Measurements from ENCODE around the gene SHMT2. TPM values are rescaled to one million over a fixed set of nuclear protein-coding genes. Genes with fewer than 3 reads are reported as not detected.

The SHMT2 gene
- total RNA-seq, 1 experiment from 2014 or later = 297 TPM

DNA sequence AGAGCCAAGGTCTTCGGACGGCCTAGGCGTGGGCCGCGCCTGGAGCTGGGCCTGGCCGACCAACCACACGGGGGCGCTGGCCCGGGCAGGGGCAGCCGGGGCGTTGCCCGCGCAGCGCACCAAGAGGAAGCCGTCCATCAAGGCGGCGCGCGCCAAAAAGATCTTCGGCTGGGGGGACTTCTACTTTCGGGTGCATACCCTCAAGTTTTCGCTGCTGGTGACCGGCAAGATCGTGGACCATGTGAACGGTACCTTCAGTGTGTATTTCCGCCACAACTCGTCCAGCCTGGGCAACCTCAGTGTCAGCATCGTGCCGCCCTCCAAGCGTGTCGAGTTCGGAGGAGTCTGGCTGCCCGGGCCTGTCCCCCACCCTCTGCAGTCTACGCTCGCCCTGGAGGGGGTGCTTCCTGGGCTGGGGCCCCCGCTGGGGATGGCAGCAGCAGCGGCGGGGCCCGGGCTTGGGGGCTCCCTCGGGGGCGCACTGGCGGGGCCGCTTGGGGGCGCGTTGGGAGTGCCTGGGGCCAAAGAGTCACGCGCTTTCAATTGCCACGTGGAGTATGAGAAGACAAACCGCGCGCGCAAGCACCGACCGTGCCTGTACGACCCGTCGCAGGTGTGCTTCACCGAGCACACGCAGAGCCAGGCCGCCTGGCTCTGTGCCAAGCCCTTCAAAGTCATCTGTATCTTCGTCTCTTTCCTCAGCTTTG, 4.4 kb upstream of the SHMT2 start:
- DNase-seq (ENCODE audit: low spot score) = peak; percentile 89
- Mint-ChIP-seq H3K4me1 (peaks cover 62% of the 10 kb centered on the region), H3K27ac (no peak overlapping the region), H3K9me3 (no peaks in the 10 kb centered on the region), H3K4me3 (peak overlapping the region; percentile 81), H3K27me3 (ENCODE audit: low read depth) (peaks cover 88% of the 10 kb centered on the region), H3K36me3 (no peaks in the 10 kb centered on the region)
- POLR2A ChIA-PET = interaction anchor here (0.8 to 7.6 kb wide), 3 partner anchors 12 to 234 kb away, joined by 3 to 97 read pairs (median 8); a partner anchor contains a TSS
- peak; percentile 73 for ATAC-seq
- CTCF ChIA-PET = interaction anchor here (0.6 to 10.4 kb wide), 30 partner anchors 8 to 520 kb away, joined by 3 to 660 read pairs (median 5); partner anchors contain the start of genes GLI1, INHBE, LRP1 and NEMP1
- TF ChIP-seq HMGA2 (CRISPR knock-in tag; IDR thresholded peaks at IDR 0.05) (no peak), CBFB (CRISPR knock-in tag; IDR thresholded peaks at IDR 0.05; ENCODE audit: low read depth) (no peak), ZNF317 (CRISPR knock-in tag; IDR thresholded peaks at IDR 0.05; ENCODE audit: borderline replicate concordance, low read depth) (0 out of 2 replicates have a peak, but pooled peaks have one; percentile 7), OVOL2 (CRISPR knock-in tag; IDR thresholded peaks at IDR 0.05; ENCODE audit: borderline replicate concordance) (no peak), ZNF232 (CRISPR knock-in tag; IDR thresholded peaks at IDR 0.05) (no peak), RORB (CRISPR knock-in tag; IDR thresholded peaks at IDR 0.05) (no peak), ATF1 (CRISPR knock-in tag; IDR thresholded peaks at IDR 0.05) (no peak), ATF2 (CRISPR knock-in tag; IDR thresholded peaks at IDR 0.05; ENCODE audit: borderline replicate concordance, low read depth) (no peak), GRHL2 (CRISPR knock-in tag; IDR thresholded peaks at IDR 0.05; ENCODE audit: insufficient replicate concordance, severe bottlenecking) (no peak), NR3C1 (CRISPR knock-in tag; conservative IDR thresholded peaks at IDR 0.05; ENCODE audit: low read depth) (no peak), FOXK1 (CRISPR knock-in tag; IDR thresholded peaks at IDR 0.05) (peak; percentile 80), ZNF512 (CRISPR knock-in tag; IDR thresholded peaks at IDR 0.05; ENCODE audit: borderline replicate concordance) (no peak), CREB1 (CRISPR knock-in tag; IDR thresholded peaks at IDR 0.05) (no peak), PREB (CRISPR knock-in tag; IDR thresholded peaks at IDR 0.05; ENCODE audit: borderline replicate concordance) (no peak), ZNF138 (CRISPR knock-in tag; conservative IDR thresholded peaks at IDR 0.05) (no peak), ZNF396 (CRISPR knock-in tag; IDR thresholded peaks at IDR 0.05; ENCODE audit: borderline replicate concordance) (no peak), ERG (CRISPR knock-in tag; IDR thresholded peaks at IDR 0.05) (0 out of 2 replicates have a peak, but pooled peaks have one; percentile 36), ZNF671 (CRISPR knock-in tag; IDR thresholded peaks at IDR 0.05) (no peak), E2F5 (CRISPR knock-in tag; IDR thresholded peaks at IDR 0.05) (peak; percentile 87; the same call in 1 of the 2 replicates), SP1 (CRISPR knock-in tag; conservative IDR thresholded peaks at IDR 0.05) (peak; percentile 73), NFYB (CRISPR knock-in tag; conservative IDR thresholded peaks at IDR 0.05; ENCODE audit: low read depth) (no peak)
- TF ChIP-seq, protein P1, sequence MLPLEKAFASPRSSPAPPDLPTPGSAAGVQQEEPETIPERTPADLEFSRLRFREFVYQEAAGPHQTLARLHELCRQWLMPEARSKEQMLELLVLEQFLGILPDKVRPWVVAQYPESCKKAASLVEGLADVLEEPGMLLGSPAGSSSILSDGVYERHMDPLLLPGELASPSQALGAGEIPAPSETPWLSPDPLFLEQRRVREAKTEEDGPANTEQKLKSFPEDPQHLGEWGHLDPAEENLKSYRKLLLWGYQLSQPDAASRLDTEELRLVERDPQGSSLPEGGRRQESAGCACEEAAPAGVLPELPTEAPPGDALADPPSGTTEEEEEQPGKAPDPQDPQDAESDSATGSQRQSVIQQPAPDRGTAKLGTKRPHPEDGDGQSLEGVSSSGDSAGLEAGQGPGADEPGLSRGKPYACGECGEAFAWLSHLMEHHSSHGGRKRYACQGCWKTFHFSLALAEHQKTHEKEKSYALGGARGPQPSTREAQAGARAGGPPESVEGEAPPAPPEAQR (CRISPR knock-in tag; IDR thresholded peaks at IDR 0.05) = no peak
- TF ChIP-seq, protein P2, sequence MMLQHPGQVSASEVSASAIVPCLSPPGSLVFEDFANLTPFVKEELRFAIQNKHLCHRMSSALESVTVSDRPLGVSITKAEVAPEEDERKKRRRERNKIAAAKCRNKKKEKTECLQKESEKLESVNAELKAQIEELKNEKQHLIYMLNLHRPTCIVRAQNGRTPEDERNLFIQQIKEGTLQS (CRISPR knock-in tag; conservative IDR thresholded peaks at IDR 0.05) = no peak
- TF ChIP-seq, protein P3, sequence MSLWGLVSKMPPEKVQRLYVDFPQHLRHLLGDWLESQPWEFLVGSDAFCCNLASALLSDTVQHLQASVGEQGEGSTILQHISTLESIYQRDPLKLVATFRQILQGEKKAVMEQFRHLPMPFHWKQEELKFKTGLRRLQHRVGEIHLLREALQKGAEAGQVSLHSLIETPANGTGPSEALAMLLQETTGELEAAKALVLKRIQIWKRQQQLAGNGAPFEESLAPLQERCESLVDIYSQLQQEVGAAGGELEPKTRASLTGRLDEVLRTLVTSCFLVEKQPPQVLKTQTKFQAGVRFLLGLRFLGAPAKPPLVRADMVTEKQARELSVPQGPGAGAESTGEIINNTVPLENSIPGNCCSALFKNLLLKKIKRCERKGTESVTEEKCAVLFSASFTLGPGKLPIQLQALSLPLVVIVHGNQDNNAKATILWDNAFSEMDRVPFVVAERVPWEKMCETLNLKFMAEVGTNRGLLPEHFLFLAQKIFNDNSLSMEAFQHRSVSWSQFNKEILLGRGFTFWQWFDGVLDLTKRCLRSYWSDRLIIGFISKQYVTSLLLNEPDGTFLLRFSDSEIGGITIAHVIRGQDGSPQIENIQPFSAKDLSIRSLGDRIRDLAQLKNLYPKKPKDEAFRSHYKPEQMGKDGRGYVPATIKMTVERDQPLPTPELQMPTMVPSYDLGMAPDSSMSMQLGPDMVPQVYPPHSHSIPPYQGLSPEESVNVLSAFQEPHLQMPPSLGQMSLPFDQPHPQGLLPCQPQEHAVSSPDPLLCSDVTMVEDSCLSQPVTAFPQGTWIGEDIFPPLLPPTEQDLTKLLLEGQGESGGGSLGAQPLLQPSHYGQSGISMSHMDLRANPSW (CRISPR knock-in tag; conservative IDR thresholded peaks at IDR 0.05; ENCODE audit: low read depth) = no peak
